ENCODE measurements around the gene NISCH.

GRCh38 chr3:52483577-52484381 is 28.4 kb downstream of the NISCH start:
- TF ChIP-seq CTCF (IDR thresholded peaks at IDR 0.05) (no peak), POLR2A (IDR thresholded peaks at IDR 0.05) (no peak)

Data from testis (tissue), 2 donors.